ENCODE data around the gene LCN15. TPM values are rescaled to one million over a fixed set of nuclear protein-coding genes. Genes with fewer than 3 reads are reported as not detected.

The LCN15 gene
- total and polyA plus RNA-seq, 7 donors = 0.70 to 9.0 (median 6.6) TPM; not detected in 4

DNA sequence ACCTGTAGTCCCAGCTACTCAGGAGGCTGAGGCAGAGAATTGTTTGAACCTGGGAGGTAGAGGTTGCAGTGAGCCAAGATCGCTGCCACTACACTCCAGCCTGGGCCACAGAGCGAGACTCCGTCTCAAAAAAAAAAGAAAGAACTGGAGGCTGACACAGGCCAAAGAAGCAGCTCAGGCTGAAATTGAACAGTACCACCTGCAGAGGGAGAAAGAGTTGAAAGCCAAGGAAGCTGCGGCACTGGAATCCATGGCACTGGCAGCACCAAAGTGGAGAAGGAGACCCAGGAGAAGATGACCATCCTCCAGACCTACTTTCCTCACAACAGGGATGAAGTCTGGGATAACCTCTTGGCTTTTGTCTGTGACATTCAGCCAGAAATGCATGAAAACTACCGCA lies 15.5 kb upstream of the LCN15 start:
- no peaks in the 10 kb centered on the region for H3K9me3 ChIP-seq
- intact Hi-C loops (cut with DNase I) = no loop called here
- DNase-seq = no peak
- no peaks in the 10 kb centered on the region for H3K27me3 ChIP-seq
- no peak overlapping the region for H3K4me3 ChIP-seq
- H3K36me3 ChIP-seq = no peaks in the 10 kb centered on the region
- TF ChIP-seq POLR2AphosphoS5 (IDR thresholded peaks at IDR 0.05) = no peak
- TF ChIP-seq, protein P1, sequence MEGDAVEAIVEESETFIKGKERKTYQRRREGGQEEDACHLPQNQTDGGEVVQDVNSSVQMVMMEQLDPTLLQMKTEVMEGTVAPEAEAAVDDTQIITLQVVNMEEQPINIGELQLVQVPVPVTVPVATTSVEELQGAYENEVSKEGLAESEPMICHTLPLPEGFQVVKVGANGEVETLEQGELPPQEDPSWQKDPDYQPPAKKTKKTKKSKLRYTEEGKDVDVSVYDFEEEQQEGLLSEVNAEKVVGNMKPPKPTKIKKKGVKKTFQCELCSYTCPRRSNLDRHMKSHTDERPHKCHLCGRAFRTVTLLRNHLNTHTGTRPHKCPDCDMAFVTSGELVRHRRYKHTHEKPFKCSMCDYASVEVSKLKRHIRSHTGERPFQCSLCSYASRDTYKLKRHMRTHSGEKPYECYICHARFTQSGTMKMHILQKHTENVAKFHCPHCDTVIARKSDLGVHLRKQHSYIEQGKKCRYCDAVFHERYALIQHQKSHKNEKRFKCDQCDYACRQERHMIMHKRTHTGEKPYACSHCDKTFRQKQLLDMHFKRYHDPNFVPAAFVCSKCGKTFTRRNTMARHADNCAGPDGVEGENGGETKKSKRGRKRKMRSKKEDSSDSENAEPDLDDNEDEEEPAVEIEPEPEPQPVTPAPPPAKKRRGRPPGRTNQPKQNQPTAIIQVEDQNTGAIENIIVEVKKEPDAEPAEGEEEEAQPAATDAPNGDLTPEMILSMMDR (IDR thresholded peaks at IDR 0.05) = no peak
- no peak for TF ChIP-seq POLR2A (IDR thresholded peaks at IDR 0.05)
- no peak for TF ChIP-seq EP300 (IDR thresholded peaks at IDR 0.05)
- 83 to 90% methylated on average over 5 of the region's 5 CpGs for WGBS, 2 donors
- H3K4me1 ChIP-seq = peaks cover 0 to 1% (median 0%) of the 10 kb centered on the region in 4 donors
- H3K27ac ChIP-seq = no peak overlapping the region

DNA sequence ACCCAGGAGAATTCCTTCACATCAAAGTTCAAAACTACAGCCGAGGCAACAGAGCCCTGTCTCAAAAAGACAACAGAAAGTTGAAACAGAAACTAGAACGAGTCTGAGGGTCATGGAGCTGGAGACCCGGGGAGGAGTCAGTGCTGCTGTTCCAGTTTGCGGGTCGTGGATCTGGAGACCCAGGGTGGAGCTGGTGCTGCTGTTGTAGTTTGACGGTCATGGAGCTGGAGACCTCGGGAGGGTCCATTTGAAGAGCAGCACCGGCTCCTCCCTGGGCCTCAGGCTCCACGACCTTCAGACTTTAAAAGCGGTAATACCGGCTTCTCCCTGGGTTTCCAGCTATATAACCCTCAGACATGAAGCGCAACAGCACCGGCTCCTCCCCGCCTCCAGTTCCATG lies 13.0 kb upstream of the LCN15 start:
- 16 to 66% methylated on average over 14 of the region's 14 CpGs for WGBS, 2 donors
- peaks cover 0 to 4% (median 2%) of the 10 kb centered on the region in 4 donors for H3K9me3 ChIP-seq
- intact Hi-C loops (cut with DNase I) = no loop called here
- no peak overlapping the region for H3K4me3 ChIP-seq
- no peaks in the 10 kb centered on the region for H3K4me1 ChIP-seq
- H3K27ac ChIP-seq = no peak overlapping the region
- TF ChIP-seq POLR2AphosphoS5 (IDR thresholded peaks at IDR 0.05) (no peak), POLR2A (IDR thresholded peaks at IDR 0.05) (no peak), EP300 (IDR thresholded peaks at IDR 0.05) (no peak)
- TF ChIP-seq, protein P1 (IDR thresholded peaks at IDR 0.05) = no peak
- no peaks in the 10 kb centered on the region for H3K27me3 ChIP-seq
- H3K36me3 ChIP-seq = no peaks in the 10 kb centered on the region
- DNase-seq = no peak

DNA sequence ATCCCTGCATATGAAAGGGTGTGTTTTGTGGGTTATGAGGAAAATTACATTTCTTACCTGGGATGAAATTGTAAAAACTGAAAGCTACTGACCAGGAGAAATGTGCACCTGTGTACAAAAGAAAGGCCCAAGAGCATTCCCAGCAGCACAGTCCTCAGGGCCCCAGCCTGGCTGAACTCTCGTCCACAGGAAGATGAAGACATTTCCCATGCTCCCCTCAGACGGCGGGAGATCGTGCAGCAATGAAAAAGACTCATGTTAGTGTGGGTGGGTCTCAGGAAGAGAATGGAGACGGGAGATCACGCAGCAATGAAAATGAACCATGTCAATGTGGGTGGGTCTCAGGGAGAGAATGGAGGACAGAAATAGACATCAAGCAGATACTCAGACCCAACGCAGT lies 12.6 kb upstream of the LCN15 start:
- 48 to 59% methylated on average over 7 of the region's 7 CpGs for WGBS, 2 donors
- Histone ChIP-seq H3K4me1 (no peaks in the 10 kb centered on the region), H3K27ac (no peak overlapping the region), H3K9me3 (peaks cover 0 to 4% (median 2%) of the 10 kb centered on the region in 4 donors), H3K27me3 (no peaks in the 10 kb centered on the region), H3K4me3 (no peak overlapping the region), H3K36me3 (no peaks in the 10 kb centered on the region)
- intact Hi-C loops (cut with DNase I) = no loop called here
- TF ChIP-seq EP300 (IDR thresholded peaks at IDR 0.05) (no peak), POLR2A (IDR thresholded peaks at IDR 0.05) (no peak), POLR2AphosphoS5 (IDR thresholded peaks at IDR 0.05) (no peak)
- TF ChIP-seq, protein P1 (IDR thresholded peaks at IDR 0.05) = no peak
- no peak for DNase-seq

DNA sequence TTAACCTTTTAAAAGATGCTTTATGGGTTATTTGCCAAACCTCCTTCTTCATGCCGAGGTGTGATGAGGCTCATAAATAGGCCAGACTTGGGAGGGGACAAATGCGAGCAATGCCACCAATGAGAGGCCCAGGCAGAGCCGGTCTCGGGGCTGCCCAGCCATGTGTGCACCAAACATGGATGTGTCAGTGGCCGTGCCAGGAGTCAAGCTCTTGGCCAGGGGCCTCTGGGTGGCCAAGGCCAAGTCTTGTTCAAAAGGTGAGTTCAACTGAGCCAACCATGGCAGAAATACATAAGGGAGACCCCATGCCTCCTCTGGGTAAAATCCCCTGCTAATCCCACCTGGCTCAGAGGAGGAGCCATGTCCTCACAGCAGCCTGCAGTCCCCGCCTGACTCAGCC lies 10.9 kb upstream of the LCN15 start:
- no peaks in the 10 kb centered on the region for H3K4me1 ChIP-seq
- DNase-seq = no peak

More for the DNA sequence above, 10.9 kb upstream of the LCN15 start:
- TF ChIP-seq POLR2A (IDR thresholded peaks at IDR 0.05) (no peak), POLR2AphosphoS5 (IDR thresholded peaks at IDR 0.05) (no peak), EP300 (IDR thresholded peaks at IDR 0.05) (no peak)
- TF ChIP-seq, protein P1 (IDR thresholded peaks at IDR 0.05) = no peak
- H3K27ac ChIP-seq = no peak overlapping the region
- no peak overlapping the region for H3K4me3 ChIP-seq
- no peaks in the 10 kb centered on the region for H3K27me3 ChIP-seq
- 76% methylated on average over 6 of the region's 6 CpGs for WGBS, 2 donors
- H3K36me3 ChIP-seq = no peaks in the 10 kb centered on the region
- intact Hi-C loops (cut with DNase I) = no loop called here
- H3K9me3 ChIP-seq = peaks cover 0 to 4% (median 2%) of the 10 kb centered on the region in 4 donors

All from sigmoid colon (tissue), 7 donors.